NCI-H345 treated with DMSO at 0.1 percent for 48 hours (cell line): Measurements from ENCODE around the gene OSBPL7.

ENCODE experiments used
- DNase-seq: peaks from one replicate; lab custom pipeline; 2025; ENCODE audit not compliant: unreplicated experiment; lab: John Stamatoyannopoulos, UW

Gene OSBPL7

GRCh38 chr17:47848198-47848513, 26.6 kb upstream of the OSBPL7 start:
- DNase-seq = no peak

GRCh38 chr17:47847341-47848197, 26.0 kb upstream of the OSBPL7 start:
- DNase-seq = no peak

- no peak for DNase-seq
These were observed 25.2 kb upstream of the OSBPL7 start for GRCh38 chr17:47846716-47847340.

GRCh38 chr17:47845716-47846075, 24.1 kb upstream of the OSBPL7 start:
- DNase-seq = no peak

GRCh38 chr17:47844814-47845715, 23.5 kb upstream of the OSBPL7 start:
- no peak for DNase-seq

- no peak for DNase-seq
These were observed 22.6 kb upstream of the OSBPL7 start for GRCh38 chr17:47844227-47844626.

- no peak for DNase-seq
These were observed 21.8 kb upstream of the OSBPL7 start for GRCh38 chr17:47843391-47843730.

GRCh38 chr17:47841488-47842291, 20.1 kb upstream of the OSBPL7 start:
- no peak for DNase-seq

GRCh38 chr17:47840742-47841487, 19.3 kb upstream of the OSBPL7 start, which contains the start of gene SCRN2:
SCRN2 (minus strand) TSS chr17:47841273; CDS start chr17:47840843, 430 bp downstream.
- DNase-seq = peak; percentile 69

GRCh38 chr17:47840001-47840741, 18.6 kb upstream of the OSBPL7 start:
- DNase-seq = peak; percentile 20

- DNase-seq = no peak
These were observed 17.5 kb upstream of the OSBPL7 start for GRCh38 chr17:47839071-47839470.

- no peak for DNase-seq
These were observed 17.0 kb upstream of the OSBPL7 start for GRCh38 chr17:47838636-47839035.

GRCh38 chr17:47837401-47838039, 15.9 kb upstream of the OSBPL7 start:
- DNase-seq = no peak

GRCh38 chr17:47836601-47837000, 15.0 kb upstream of the OSBPL7 start:
- no peak for DNase-seq

- no peak for DNase-seq
These were observed 13.2 kb upstream of the OSBPL7 start for GRCh38 chr17:47834756-47835155.

- no peak for DNase-seq
These were observed 10.3 kb upstream of the OSBPL7 start for GRCh38 chr17:47831934-47832327.

- DNase-seq = peak; percentile 93
These were observed 9.7 kb upstream of the OSBPL7 start, which contains the start of the genes LRRC46 and MRPL10 for GRCh38 chr17:47831003-47831933. LRRC46 (plus strand) TSS chr17:47831670; CDS start chr17:47831990, 320 bp downstream. MRPL10 (minus strand) TSS chr17:47831541; CDS start chr17:47831511, 30 bp downstream.
